Measurements from ENCODE around the gene NBR1.
"Not testable (repeated sequence)": the region's sequence is repeated elsewhere in the genome, so short reads cannot be mapped to it uniquely, and the experiment has no call there.

NBR1 gene

DNA sequence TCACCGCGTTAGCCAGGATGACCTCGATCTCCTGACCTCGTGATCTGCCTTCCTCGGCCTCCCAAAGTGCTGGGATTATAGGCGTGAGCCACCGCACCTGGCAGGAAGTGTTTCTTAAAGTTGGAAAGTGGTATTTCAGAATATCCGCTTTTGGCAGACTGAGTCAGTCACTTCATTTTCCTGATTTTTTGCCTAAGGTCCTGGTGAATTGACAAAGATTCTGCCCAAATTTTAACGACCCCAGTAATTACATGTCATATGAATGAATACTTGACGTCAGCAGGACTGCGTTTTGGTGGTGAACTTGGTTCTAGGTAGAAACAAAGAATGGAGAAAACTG, 41.4 kb upstream of the NBR1 start:
- no peak overlapping the region for H3K9ac ChIP-seq (ENCODE audit: insufficient read length, low read depth)
- DNase-seq (ENCODE audit: low read depth, low spot score) = no peak
- H3K4me1 ChIP-seq (ENCODE audit: insufficient read depth, insufficient read length) = no peaks in the 10 kb centered on the region
- H3K36me3 ChIP-seq (ENCODE audit: insufficient read depth, insufficient read length, low read length) = peaks cover 37% of the 10 kb centered on the region
- TF ChIP-seq SUZ12 (IDR thresholded peaks at IDR 0.05; ENCODE audit: extremely low read depth, insufficient read depth, insufficient read length) = no peak
- no peak for TF ChIP-seq ZNF274 (IDR thresholded peaks at IDR 0.05; ENCODE audit: low read depth, low read length)
- no peak for TF ChIP-seq YY1 (IDR thresholded peaks at IDR 0.05; ENCODE audit: insufficient read depth, insufficient read length)
- H3K9me3 ChIP-seq (ENCODE audit: insufficient read depth, low read length) = peaks cover 17% of the 10 kb centered on the region; the same call in 1 of the 2 replicates
- H3K27me3 ChIP-seq (ENCODE audit: insufficient read depth, insufficient read length) = no peaks in the 10 kb centered on the region
- no peak overlapping the region for H3K4me3 ChIP-seq (ENCODE audit: insufficient read length, low read depth)

DNA sequence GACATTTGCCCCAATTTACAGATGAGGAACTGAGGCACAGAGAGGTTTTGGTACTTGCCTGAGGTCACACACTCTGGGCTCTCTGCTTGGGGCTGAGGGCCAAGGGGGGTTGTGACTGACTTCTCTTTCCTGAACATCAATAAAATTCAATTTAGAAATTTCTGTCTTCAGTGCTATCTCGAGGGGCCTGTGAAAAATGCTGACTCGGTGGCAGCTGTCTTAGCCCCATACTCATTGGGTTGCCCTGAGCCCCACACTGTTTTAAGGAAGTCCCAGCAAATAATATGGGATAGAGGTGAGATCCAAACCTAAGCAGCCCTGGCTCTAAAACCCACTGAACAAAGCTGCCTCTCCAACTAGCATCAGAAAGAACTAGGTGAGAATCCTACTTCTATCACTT, 38.9 kb upstream of the NBR1 start:
- H3K4me1 ChIP-seq (ENCODE audit: insufficient read depth, insufficient read length) = no peaks in the 10 kb centered on the region
- TF ChIP-seq SUZ12 (IDR thresholded peaks at IDR 0.05; ENCODE audit: extremely low read depth, insufficient read depth, insufficient read length) (no peak), YY1 (IDR thresholded peaks at IDR 0.05; ENCODE audit: insufficient read depth, insufficient read length) (no peak), ZNF274 (IDR thresholded peaks at IDR 0.05; ENCODE audit: low read depth, low read length) (no peak)
- peaks cover 3% of the 10 kb centered on the region; the same call in 1 of the 2 replicates for H3K9me3 ChIP-seq (ENCODE audit: insufficient read depth, low read length)
- H3K36me3 ChIP-seq (ENCODE audit: insufficient read depth, insufficient read length, low read length) = peaks cover 47% of the 10 kb centered on the region
- DNase-seq (ENCODE audit: low read depth, low spot score) = no peak
- H3K9ac ChIP-seq (ENCODE audit: insufficient read length, low read depth) = no peak overlapping the region
- H3K27me3 ChIP-seq (ENCODE audit: insufficient read depth, insufficient read length) = no peaks in the 10 kb centered on the region
- H3K4me3 ChIP-seq (ENCODE audit: insufficient read length, low read depth) = no peak overlapping the region

- H3K9ac ChIP-seq (ENCODE audit: insufficient read length, low read depth); H3K9me3 ChIP-seq (ENCODE audit: insufficient read depth, low read length); H3K4me1 ChIP-seq (ENCODE audit: insufficient read depth, insufficient read length); H3K27me3 ChIP-seq (ENCODE audit: insufficient read depth, insufficient read length); DNase-seq (ENCODE audit: low read depth, low spot score); H3K4me3 ChIP-seq (ENCODE audit: insufficient read length, low read depth): not testable (repeated sequence)
- H3K36me3 ChIP-seq (ENCODE audit: insufficient read depth, insufficient read length, low read length) = peaks cover 42% of the 10 kb centered on the region
Observed at GRCh38 chr17:43133439-43133838, 37.6 kb upstream of the NBR1 start.

DNA sequence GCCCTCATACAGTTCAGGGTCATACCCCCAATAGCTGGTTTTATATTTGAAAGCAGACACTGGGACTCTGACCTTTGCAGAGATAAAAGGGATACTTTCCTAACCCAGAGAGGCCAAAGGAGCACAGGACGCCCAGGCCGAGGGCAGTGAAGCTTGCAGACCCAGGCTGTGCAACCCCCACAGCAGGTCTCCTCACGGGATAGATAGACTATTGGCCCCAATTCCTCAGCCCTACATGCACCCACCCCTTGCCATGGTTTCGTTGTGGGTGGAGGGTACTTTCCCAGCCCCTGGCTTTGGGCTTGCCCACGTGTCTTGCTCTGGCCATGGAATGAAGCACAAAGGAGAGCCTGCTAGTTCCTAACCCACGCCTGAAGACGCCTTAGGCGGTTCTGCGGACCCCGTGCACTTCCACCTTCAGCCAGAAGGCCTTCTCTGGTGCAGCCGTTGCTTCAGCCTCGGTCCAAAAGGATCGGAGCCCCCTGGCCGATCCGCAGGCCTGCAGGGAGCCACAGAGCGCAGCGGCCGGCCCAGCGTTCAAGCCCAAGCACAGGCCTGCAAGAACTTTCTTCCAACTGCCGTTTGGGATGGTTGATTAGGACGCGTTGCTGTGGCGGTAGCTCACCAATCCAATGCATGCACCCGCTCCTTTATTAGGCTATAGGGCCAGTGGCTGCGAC, 36.1 kb upstream of the NBR1 start:
- no peak for DNase-seq (ENCODE audit: low read depth, low spot score)
- Histone ChIP-seq H3K27me3 (ENCODE audit: insufficient read depth, insufficient read length) (no peaks in the 10 kb centered on the region), H3K9ac (ENCODE audit: insufficient read length, low read depth) (no peak overlapping the region), H3K36me3 (ENCODE audit: insufficient read depth, insufficient read length, low read length) (peaks cover 43% of the 10 kb centered on the region), H3K9me3 (ENCODE audit: insufficient read depth, low read length) (no peaks in the 10 kb centered on the region), H3K4me1 (ENCODE audit: insufficient read depth, insufficient read length) (no peaks in the 10 kb centered on the region), H3K4me3 (ENCODE audit: insufficient read length, low read depth) (no peak overlapping the region)
- TF ChIP-seq ZNF274 (IDR thresholded peaks at IDR 0.05; ENCODE audit: low read depth, low read length) (no peak), YY1 (IDR thresholded peaks at IDR 0.05; ENCODE audit: insufficient read depth, insufficient read length) (no peak), SUZ12 (IDR thresholded peaks at IDR 0.05; ENCODE audit: extremely low read depth, insufficient read depth, insufficient read length) (no peak)

- H3K4me3 ChIP-seq (ENCODE audit: insufficient read length, low read depth) = no peak overlapping the region
- TF ChIP-seq ZNF274 (IDR thresholded peaks at IDR 0.05; ENCODE audit: low read depth, low read length) (no peak), YY1 (IDR thresholded peaks at IDR 0.05; ENCODE audit: insufficient read depth, insufficient read length) (no peak), SUZ12 (IDR thresholded peaks at IDR 0.05; ENCODE audit: extremely low read depth, insufficient read depth, insufficient read length) (no peak)
- DNase-seq (ENCODE audit: low read depth, low spot score) = no peak
- H3K9me3 ChIP-seq (ENCODE audit: insufficient read depth, low read length) = no peaks in the 10 kb centered on the region
- H3K4me1 ChIP-seq (ENCODE audit: insufficient read depth, insufficient read length) = no peaks in the 10 kb centered on the region
- H3K36me3 ChIP-seq (ENCODE audit: insufficient read depth, insufficient read length, low read length) = peaks cover 48% of the 10 kb centered on the region
- no peak overlapping the region for H3K9ac ChIP-seq (ENCODE audit: insufficient read length, low read depth)
- no peaks in the 10 kb centered on the region for H3K27me3 ChIP-seq (ENCODE audit: insufficient read depth, insufficient read length)
Observed at GRCh38 chr17:43135454-43135819, 35.6 kb upstream of the NBR1 start.

- H3K27me3 ChIP-seq (ENCODE audit: insufficient read depth, insufficient read length); DNase-seq (ENCODE audit: low read depth, low spot score); H3K4me3 ChIP-seq (ENCODE audit: insufficient read length, low read depth); H3K9me3 ChIP-seq (ENCODE audit: insufficient read depth, low read length); H3K4me1 ChIP-seq (ENCODE audit: insufficient read depth, insufficient read length); H3K9ac ChIP-seq (ENCODE audit: insufficient read length, low read depth): not testable (repeated sequence)
- H3K36me3 ChIP-seq (ENCODE audit: insufficient read depth, insufficient read length, low read length) = peaks cover 48% of the 10 kb centered on the region
Observed at GRCh38 chr17:43136574-43136973, 34.4 kb upstream of the NBR1 start.

- not testable (repeated sequence) for H3K4me1 ChIP-seq (ENCODE audit: insufficient read depth, insufficient read length); DNase-seq (ENCODE audit: low read depth, low spot score)
Observed at GRCh38 chr17:43138531-43138930, 32.5 kb upstream of the NBR1 start.

More at GRCh38 chr17:43138531-43138930, 32.5 kb upstream of the NBR1 start:
- not testable (repeated sequence) for H3K9me3 ChIP-seq (ENCODE audit: insufficient read depth, low read length); H3K4me3 ChIP-seq (ENCODE audit: insufficient read length, low read depth); H3K27me3 ChIP-seq (ENCODE audit: insufficient read depth, insufficient read length); H3K9ac ChIP-seq (ENCODE audit: insufficient read length, low read depth)
- peaks cover 42% of the 10 kb centered on the region for H3K36me3 ChIP-seq (ENCODE audit: insufficient read depth, insufficient read length, low read length)
